8988T (cell line): ENCODE data around the gene PAXIP1.

Source experiments
- DNase-seq: peaks from one replicate; pipeline ENCODE4 v3.0.0; 2011

PAXIP1 gene

GRCh38 chr7:154996101-154996500, 6.8 kb downstream of the PAXIP1 start:
- no peak for DNase-seq

GRCh38 chr7:154994996-154995395, 7.9 kb downstream of the PAXIP1 start:
- no peak for DNase-seq

GRCh38 chr7:154990964-154991540, 11.9 kb downstream of the PAXIP1 start:
- no peak for DNase-seq

- DNase-seq, result no peak
Measured at GRCh38 chr7:154987571-154987970, 15.4 kb downstream of the PAXIP1 start.

- no peak for DNase-seq
Measured at GRCh38 chr7:154986200-154986945, 16.6 kb downstream of the PAXIP1 start.

- DNase-seq, result no peak
Measured at GRCh38 chr7:154985230-154985629, 17.7 kb downstream of the PAXIP1 start.

- no peak for DNase-seq
Measured at GRCh38 chr7:154984601-154985188, 18.2 kb downstream of the PAXIP1 start.

- no peak for DNase-seq
Measured at GRCh38 chr7:154978017-154978416, 24.9 kb downstream of the PAXIP1 start.

- no peak for DNase-seq
Measured at GRCh38 chr7:154977250-154977649, 25.7 kb downstream of the PAXIP1 start.

GRCh38 chr7:154976844-154977243, 26.1 kb downstream of the PAXIP1 start:
- no peak for DNase-seq

GRCh38 chr7:154975984-154976383, 26.9 kb downstream of the PAXIP1 start:
- DNase-seq, result no peak

GRCh38 chr7:154973381-154973780, 29.5 kb downstream of the PAXIP1 start:
- DNase-seq, result no peak

GRCh38 chr7:154968336-154969001, 34.5 kb downstream of the PAXIP1 start:
- no peak for DNase-seq

GRCh38 chr7:154967401-154967955, 35.4 kb downstream of the PAXIP1 start:
- DNase-seq, result no peak

- no peak for DNase-seq
Measured at GRCh38 chr7:154965014-154965413, 37.9 kb downstream of the PAXIP1 start.

- no peak for DNase-seq
Measured at GRCh38 chr7:154960063-154960790, 42.7 kb downstream of the PAXIP1 start.

- DNase-seq, result no peak
Measured at GRCh38 chr7:154956427-154956826, 46.5 kb downstream of the PAXIP1 start.

- DNase-seq, result no peak
Measured at GRCh38 chr7:154953006-154953684, 49.8 kb downstream of the PAXIP1 start.

- no peak for DNase-seq
Measured at GRCh38 chr7:154950960-154951359, 52.0 kb downstream of the PAXIP1 start.

- no peak for DNase-seq
Measured at GRCh38 chr7:154947604-154948003, 55.3 kb downstream of the PAXIP1 start.

- DNase-seq, result no peak
Measured at GRCh38 chr7:154946166-154946565, 56.8 kb downstream of the PAXIP1 start.

GRCh38 chr7:154943906-154944305, 59.0 kb downstream of the PAXIP1 start:
- DNase-seq, result no peak
